NT2/D1 (cell line): Measurements from ENCODE around the gene SLC35F3.

ENCODE experiments used
- SUZ12 ChIP-seq: IDR thresholded peaks from 2 replicates; pipeline ENCODE4 v1.6.1; 2011; ENCODE audit not compliant: insufficient read length, insufficient read depth; ENCODE audit errors: extremely low read depth
- YY1 ChIP-seq: IDR thresholded peaks from 2 replicates; pipeline ENCODE4 v1.6.1; 2011; ENCODE audit not compliant: insufficient read length, insufficient read depth
- ZNF274 ChIP-seq: IDR thresholded peaks from 2 replicates; pipeline ENCODE4 v1.6.1; 2011; ENCODE audit warnings: mild to moderate bottlenecking, low read depth, low read length

DNA sequence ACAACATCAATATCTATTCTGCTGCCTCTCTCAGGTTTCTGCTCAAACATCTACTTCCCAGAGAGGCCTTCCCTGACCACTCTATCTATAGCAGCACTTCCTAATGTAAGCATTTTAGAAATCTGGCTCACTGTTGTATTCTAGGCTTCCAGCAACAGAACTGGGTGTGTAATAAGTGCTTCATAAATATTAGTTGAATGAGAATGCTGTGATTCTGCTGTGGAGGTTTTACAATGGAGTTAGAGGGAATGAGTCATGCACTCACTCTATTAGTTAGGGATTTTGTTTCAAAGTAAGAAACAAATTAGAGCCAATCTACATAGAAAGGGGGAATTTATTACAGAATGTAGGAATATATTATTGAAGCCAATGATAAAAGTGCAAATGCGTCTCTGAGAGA lies 38.6 kb upstream of the SLC35F3 start:
- TF ChIP-seq YY1 (no peak), SUZ12 (no peak), ZNF274 (no peak)
